Dendritic cell treated with granulocyte-macrophage colony-stimulating factor and Interleukin-4, amounts not matched to agents 40 ng/mL and 50 ng/mL, for 4 days (primary cell): Measurements from ENCODE around the gene FOS.
A peak's percentile ranks its signal among the peaks of the same experiment; 100 is the strongest.

Experiments
- H3K27ac Mint-ChIP-seq: one replicate; pipeline ENCODE4 v1.8.0; 2022; ENCODE audit warnings: mild to moderate bottlenecking, mixed read lengths
- H3K27me3 Mint-ChIP-seq: one replicate; pipeline ENCODE4 v1.8.0; 2022; ENCODE audit warnings: mild to moderate bottlenecking, mixed read lengths
- H3K36me3 Mint-ChIP-seq: one replicate; pipeline ENCODE4 v1.8.0; 2022; ENCODE audit warnings: low read depth, mixed read lengths
- H3K4me1 Mint-ChIP-seq: one replicate; pipeline ENCODE4 v1.8.0; 2022; ENCODE audit warnings: low read depth, mixed read lengths
- H3K4me3 Mint-ChIP-seq: one replicate; pipeline ENCODE4 v1.8.0; 2022; ENCODE audit warnings: mild to moderate bottlenecking, moderate library complexity, mixed read lengths
- H3K9me3 Mint-ChIP-seq: one replicate; pipeline ENCODE4 v1.8.0; 2022; ENCODE audit warnings: mixed read lengths
- intact Hi-C: fragments of 100-400 bp; cut with micrococcal nuclease; formaldehyde crosslinking; loops from one replicate; pipeline ENCODE4 v1.15.0; 2022

The FOS gene

DNA sequence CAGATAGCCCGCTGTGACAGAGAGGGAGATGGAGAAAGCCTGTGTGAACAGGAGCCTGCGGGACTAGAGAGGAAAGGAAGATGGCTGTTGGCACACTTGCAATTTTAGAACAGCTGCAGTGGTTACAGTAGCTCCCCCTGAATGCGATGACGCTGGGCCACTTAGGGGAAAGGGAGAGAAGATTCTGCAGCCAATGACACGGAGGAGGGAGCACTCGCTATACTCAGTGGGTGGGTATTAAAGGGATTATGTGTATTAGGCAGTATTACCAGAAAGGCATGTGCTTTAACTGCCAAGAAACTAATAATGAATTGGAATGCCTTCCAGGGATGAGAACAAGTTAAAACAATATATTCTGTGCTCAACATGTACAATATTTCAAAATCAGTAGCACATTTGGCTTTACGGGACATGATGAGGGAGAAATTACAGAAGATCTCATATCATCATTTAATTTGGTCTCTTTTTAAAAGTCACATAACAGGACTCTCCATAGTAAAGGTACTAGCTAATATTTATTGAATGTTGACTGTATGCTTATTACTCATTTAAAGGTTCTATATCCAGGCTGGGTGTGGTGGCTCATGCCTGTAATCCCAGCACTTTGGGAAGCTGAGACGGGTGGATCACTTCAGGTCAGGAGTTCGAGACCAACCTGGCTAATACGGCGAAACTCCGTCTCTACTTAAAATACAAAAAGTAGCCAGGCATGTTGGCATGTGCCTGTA, 35.9 kb upstream of the FOS start:
- intact Hi-C loops = no loop called here
- Mint-ChIP-seq H3K27ac (no peak overlapping the region), H3K4me3 (no peak overlapping the region), H3K27me3 (no peaks in the 10 kb centered on the region), H3K36me3 (no peaks in the 10 kb centered on the region), H3K9me3 (no peaks in the 10 kb centered on the region), H3K4me1 (peaks cover 39% of the 10 kb centered on the region)

DNA sequence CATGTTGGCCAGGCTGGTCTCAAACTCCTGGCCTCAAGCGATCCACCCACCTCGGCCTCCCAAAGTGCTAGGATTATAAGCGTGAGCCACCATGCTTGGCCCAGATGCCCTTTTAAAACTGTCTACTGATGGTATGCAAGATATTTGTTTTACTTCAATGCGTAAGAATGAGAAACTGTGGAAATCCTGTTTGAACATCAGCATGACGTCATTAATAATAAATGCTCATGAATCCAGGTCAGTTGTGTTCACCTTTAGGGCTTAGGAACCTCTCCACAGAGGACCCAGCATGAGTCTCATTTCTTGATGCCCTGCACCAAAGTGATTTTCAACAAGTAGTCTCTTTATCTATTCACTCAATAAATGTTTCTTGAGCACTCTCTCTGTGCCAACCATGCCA, 34.5 kb upstream of the FOS start:
- H3K36me3 Mint-ChIP-seq = no peaks in the 10 kb centered on the region
- H3K27ac Mint-ChIP-seq = no peak overlapping the region
- H3K4me1 Mint-ChIP-seq = peaks cover 31% of the 10 kb centered on the region
- no peak overlapping the region for H3K4me3 Mint-ChIP-seq
- H3K27me3 Mint-ChIP-seq = peaks cover 1% of the 10 kb centered on the region
- H3K9me3 Mint-ChIP-seq = no peaks in the 10 kb centered on the region
- intact Hi-C loops = no loop called here

DNA sequence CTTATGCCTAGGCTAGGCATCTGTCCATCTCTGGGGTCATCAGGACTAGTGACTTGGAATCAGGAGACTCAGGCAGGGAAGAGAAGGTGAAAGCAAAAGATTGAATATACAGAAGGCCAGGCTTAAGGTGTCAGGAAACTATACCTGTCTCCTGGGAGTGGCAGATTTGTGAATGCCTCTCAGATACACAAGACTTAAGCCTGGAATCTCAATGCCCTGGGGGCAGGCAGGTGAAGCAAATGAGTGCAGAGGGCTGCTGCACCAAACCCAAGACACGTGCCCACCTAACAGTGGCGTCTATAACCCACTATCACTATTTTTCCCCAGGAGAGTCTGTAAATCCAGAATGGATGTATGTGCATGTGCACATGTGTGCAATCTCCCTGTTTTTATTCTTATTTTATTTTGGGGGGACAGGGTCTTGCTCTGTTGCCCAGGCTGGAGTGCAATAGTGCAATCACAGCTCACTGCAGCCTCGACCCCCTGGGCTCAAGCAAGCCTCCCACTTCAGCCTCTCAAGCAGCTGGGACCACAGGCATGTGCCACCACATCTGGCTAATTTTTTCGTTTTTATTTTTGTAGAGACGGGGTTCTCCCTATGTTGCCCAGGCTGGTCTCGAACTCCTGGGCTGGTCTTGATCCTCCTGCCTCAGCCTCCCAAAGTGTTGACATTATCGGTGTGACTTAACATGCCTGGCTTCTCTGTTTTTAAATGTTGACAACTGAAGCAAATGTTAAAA, 31.9 kb upstream of the FOS start:
- H3K4me1 Mint-ChIP-seq = peaks cover 20% of the 10 kb centered on the region
- no peaks in the 10 kb centered on the region for H3K9me3 Mint-ChIP-seq
- H3K27me3 Mint-ChIP-seq = peaks cover 1% of the 10 kb centered on the region
- intact Hi-C loops = no loop called here
- no peaks in the 10 kb centered on the region for H3K36me3 Mint-ChIP-seq
- no peak overlapping the region for H3K27ac Mint-ChIP-seq
- no peak overlapping the region for H3K4me3 Mint-ChIP-seq

DNA sequence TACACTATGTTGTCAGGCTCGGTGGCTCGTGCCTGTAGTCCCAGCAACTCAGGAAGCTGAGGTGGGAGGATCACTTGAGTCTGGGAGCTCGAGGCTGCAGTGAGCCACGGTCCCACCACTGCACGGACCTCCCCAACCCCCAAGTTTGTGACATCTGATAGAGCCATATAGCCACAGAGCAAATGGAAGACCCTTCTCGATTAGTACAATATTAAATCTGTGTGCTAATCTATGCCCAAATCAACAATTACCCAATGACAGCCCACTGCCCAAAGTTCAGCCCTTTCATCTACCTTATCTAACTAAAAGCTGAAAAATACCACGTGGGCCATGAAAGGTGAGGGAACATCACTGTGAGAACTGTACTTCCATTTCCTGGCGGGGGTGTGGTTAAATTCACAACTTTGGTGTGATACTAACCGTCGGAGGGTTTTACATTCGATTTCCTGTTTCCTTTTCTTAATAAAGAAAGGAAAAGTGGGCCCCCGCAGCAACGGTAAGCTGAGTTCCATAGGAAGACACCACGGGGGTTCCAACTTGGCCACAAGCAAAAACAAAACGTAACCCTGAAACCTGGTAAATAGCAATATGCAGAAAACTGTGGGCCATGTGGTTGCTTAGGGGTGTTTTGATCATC, 31.2 kb upstream of the FOS start:
- H3K4me1 Mint-ChIP-seq = peaks cover 23% of the 10 kb centered on the region
- H3K27me3 Mint-ChIP-seq = peaks cover 1% of the 10 kb centered on the region
- intact Hi-C loops = no loop called here
- no peak overlapping the region for H3K27ac Mint-ChIP-seq
- H3K36me3 Mint-ChIP-seq = no peaks in the 10 kb centered on the region
- H3K9me3 Mint-ChIP-seq = no peaks in the 10 kb centered on the region
- H3K4me3 Mint-ChIP-seq = no peak overlapping the region

DNA sequence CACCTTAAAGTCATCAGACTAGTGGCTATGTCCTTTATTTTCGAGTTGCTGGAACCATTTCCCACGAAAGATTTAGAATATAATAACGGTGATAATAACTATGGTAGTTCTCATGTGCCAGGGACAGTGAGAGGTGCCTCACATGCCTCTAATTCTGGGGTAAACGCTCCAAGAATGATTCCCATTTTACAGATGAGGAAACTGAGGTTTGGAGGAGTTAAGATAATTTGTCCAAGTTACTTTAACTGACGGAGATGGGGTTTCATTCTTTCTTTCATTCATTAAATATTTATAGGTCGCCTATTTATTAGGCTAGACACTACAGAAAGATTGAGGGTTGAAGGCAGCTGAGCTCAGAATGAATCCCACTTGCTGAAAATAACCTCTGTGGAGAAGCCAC, 30.7 kb upstream of the FOS start:
- Mint-ChIP-seq H3K27me3 (peaks cover 1% of the 10 kb centered on the region), H3K27ac (no peak overlapping the region), H3K4me1 (peaks cover 21% of the 10 kb centered on the region), H3K36me3 (no peaks in the 10 kb centered on the region), H3K9me3 (no peaks in the 10 kb centered on the region), H3K4me3 (no peak overlapping the region)
- intact Hi-C loops = no loop called here

DNA sequence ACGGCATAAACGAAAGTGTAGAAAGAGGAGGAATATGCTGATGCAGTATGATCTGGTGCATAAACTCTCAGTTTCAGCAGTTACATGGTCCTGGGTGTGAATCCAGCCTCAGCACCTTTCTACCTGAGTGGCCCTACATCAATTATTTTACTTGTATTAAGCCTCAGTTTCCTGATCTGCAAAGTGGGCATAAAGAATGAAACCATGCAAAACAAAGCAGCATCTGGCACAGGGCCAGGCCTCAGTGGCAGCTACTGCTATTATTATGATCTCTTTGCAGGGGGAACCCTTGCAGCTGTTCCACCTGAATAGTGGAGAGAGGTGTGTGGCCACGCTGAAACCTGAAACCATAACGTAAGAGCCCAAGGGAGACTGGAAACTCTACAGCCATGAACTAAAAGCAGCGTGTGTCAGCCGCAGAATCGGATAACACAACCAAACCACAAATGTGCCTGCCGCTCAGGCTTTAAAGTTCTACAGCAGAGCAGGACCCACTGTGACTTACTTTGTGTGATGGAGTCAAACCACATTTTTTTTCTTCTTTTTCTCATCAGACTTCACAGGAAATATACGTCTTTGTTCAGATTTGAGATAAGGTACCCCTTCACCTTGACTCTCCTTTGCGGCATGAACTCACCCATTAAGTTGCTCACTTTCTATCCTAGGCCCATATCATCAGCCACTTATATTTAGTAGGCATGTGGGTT, 29.2 kb upstream of the FOS start:
- peaks cover 1% of the 10 kb centered on the region for H3K27me3 Mint-ChIP-seq
- H3K9me3 Mint-ChIP-seq = no peaks in the 10 kb centered on the region
- H3K36me3 Mint-ChIP-seq = no peaks in the 10 kb centered on the region
- H3K27ac Mint-ChIP-seq = no peak overlapping the region
- H3K4me1 Mint-ChIP-seq = peaks cover 22% of the 10 kb centered on the region
- intact Hi-C loops = no loop called here
- H3K4me3 Mint-ChIP-seq = no peak overlapping the region

DNA sequence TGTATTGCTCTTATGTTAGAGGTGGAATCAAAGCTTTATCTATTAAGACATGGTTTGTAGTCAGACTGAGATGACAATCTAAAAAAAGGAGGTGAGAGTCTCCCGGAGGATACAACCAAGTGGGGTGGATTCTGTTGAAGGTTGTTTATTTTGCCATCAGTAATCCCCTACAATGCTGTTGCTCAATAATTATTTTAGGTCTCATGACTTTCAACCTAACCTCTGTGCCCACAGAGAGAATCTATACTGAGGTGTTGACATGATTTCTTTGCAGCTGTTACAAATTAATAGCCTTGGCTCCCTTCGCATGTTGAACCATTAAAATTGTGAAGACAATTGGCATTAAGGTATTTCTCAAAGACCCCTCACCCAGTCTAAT, 28.7 kb upstream of the FOS start:
- Mint-ChIP-seq H3K4me3 (no peak overlapping the region), H3K36me3 (no peaks in the 10 kb centered on the region), H3K4me1 (peaks cover 28% of the 10 kb centered on the region), H3K27ac (no peak overlapping the region), H3K27me3 (peaks cover 1% of the 10 kb centered on the region), H3K9me3 (no peaks in the 10 kb centered on the region)
- intact Hi-C loops = no loop called here

DNA sequence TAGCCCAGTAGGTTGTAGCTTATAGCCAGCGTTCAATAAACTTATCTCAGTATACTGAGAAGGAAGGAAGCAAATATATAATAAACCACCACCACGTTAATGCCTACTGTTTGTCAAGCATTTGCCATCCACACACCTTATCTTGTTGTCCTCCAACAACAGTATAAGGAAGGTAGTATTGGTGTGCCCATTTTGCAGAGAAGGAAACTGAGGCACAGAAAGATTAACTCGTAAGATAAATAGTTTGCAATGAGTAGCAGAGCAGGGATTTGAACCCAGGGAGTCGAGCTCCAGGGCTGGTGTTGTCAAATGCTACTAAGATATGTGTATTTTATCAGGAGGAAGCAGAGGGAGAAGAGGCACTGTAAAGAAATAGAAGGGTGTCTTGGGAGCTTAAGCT, 27.8 kb upstream of the FOS start:
- Mint-ChIP-seq H3K27me3 (peaks cover 1% of the 10 kb centered on the region), H3K4me1 (peaks cover 30% of the 10 kb centered on the region), H3K9me3 (no peaks in the 10 kb centered on the region), H3K36me3 (no peaks in the 10 kb centered on the region), H3K27ac (no peak overlapping the region), H3K4me3 (no peak overlapping the region)
- intact Hi-C loops = no loop called here

DNA sequence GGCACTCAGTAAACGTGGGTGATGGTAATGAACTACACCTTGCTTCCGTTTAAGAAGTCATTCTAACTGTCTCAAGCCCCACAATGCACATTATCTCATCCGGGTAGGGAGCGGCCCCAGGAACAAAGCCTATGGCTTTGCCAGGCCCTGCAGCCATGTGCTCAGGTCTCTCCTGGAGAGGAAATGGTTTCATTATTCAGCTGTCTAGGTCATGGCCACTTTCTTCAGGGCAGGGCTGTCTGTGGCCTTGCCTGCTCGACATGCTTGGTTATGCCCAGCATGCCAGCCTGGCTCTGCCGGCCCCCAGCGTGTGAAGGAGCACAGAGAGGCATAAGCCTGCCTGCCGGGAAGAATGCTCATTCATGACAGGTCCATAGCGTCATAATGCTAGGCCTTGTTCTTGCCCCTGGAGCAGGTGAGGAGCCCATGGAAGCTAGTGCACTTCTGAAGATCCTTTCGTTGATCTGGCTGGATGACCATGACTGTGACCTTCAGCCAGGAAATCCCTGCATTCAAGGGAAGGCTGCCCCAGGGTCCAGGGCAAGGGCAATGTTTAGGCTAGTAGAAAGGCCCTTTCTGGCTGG, 26.3 kb upstream of the FOS start:
- peaks cover 33% of the 10 kb centered on the region for H3K4me1 Mint-ChIP-seq
- no peaks in the 10 kb centered on the region for H3K36me3 Mint-ChIP-seq
- H3K27me3 Mint-ChIP-seq = peaks cover 1% of the 10 kb centered on the region
- H3K4me3 Mint-ChIP-seq = no peak overlapping the region
- no peak overlapping the region for H3K27ac Mint-ChIP-seq
- intact Hi-C loops = no loop called here
- H3K9me3 Mint-ChIP-seq = no peaks in the 10 kb centered on the region

DNA sequence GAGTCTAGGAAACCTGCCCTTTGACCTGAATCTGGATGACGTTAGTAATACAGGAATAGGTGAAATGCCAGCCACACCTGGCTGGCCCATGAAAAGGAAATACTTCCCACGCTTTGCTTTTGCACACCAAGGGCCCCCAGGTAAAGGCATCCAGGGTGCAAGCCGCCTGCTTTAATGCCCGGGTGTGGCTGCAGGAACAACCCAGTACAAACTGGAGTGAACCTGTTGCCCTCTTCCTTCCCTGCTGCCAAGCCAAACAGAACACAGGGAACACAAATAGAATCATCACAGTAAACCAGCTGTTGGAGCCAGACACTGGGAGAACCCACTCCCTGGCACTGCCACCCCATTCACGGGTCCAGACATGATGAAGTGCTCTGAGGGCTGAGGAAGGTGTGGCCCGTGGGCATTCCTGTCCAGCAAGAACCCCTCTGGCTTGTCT, 24.2 kb upstream of the FOS start:
- Mint-ChIP-seq H3K4me1 (peaks cover 43% of the 10 kb centered on the region), H3K27ac (no peak overlapping the region)
- intact Hi-C loops = no loop called here

DNA sequence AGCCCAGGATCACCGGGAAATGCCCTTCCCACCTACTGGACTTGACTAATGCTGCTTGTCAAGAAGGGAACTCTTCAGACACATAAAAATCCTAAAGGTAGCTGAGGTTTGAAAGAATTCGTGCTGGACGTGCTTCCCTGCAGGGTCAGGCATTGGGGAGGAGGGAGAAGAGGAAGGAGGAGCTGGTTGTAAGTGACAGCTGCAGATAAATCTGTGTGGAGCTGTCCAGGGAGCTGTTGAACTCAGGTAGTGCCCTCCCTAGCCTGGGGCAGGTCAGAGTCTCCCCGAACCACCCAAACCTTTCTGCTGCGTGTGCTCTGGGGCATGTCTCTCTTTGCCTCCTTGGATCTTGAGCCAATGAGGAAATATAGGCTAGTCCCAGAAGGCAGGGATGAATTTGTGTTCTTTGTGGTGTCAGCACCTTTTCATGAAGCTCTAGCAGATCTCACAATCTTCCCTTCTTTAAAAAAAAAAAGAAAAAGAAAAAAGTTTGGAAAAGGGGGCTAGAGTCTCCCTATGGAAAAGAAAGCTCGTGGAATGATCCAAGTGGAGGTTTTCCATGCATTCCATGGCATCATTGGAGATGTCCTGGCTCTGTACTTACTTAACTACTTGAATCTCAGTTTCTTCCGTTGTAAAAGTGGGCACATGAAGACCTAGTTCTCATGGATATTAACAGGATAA, 23.6 kb upstream of the FOS start:
- Mint-ChIP-seq H3K27ac (no peak overlapping the region), H3K27me3 (no peaks in the 10 kb centered on the region), H3K4me1 (peaks cover 42% of the 10 kb centered on the region), H3K36me3 (no peaks in the 10 kb centered on the region), H3K4me3 (no peak overlapping the region), H3K9me3 (no peaks in the 10 kb centered on the region)
- intact Hi-C loops = loop anchor here (5.0 kb wide), 2 partner anchors 33 to 108 kb away; no protein-coding TSS in a partner anchor

More for the DNA sequence above, 24.2 kb upstream of the FOS start:
- H3K27me3 Mint-ChIP-seq = no peaks in the 10 kb centered on the region
- H3K4me3 Mint-ChIP-seq = no peak overlapping the region
- no peaks in the 10 kb centered on the region for H3K36me3 Mint-ChIP-seq
- H3K9me3 Mint-ChIP-seq = no peaks in the 10 kb centered on the region

DNA sequence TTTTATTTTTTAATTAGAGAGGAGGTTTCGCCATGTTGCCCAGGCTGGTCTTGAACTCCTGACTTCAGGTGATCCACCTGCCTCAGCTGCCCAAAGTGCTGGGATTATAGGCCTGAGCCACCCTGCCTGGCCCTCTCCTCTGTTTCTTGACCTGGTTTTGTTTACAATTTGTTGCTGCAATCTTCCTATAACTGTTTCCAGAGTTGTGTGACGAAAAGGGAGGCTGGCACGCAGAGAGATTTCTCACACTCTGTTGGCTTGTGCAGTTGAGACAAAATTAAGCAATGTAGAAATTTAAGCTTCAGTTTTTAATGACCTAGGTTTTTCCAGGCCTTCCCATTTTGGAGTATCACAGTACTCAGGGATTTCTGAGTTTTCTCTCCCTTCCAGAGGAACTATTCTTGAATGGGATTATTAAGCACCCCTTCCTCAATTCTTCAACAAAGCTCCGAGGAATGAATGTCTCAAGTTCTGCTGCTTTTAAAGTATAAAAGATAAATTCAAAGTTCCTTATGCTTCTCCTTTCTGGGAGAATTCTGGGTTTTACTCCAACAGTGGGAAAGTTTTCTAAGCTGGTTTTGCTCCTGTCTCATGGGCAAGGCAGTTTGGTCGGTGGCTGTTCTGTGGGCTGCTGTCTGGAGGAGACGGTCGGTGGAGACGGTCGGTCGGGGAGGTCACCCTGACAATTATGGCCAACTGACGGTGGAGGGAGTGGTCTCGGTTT, 20.4 kb upstream of the FOS start:
- peaks cover 47% of the 10 kb centered on the region for H3K4me1 Mint-ChIP-seq
- H3K9me3 Mint-ChIP-seq = no peaks in the 10 kb centered on the region
- H3K36me3 Mint-ChIP-seq = no peaks in the 10 kb centered on the region
- peak overlapping the region; percentile 99 for H3K27ac Mint-ChIP-seq
- peak overlapping the region; percentile 79 for H3K4me3 Mint-ChIP-seq
- H3K27me3 Mint-ChIP-seq = no peaks in the 10 kb centered on the region
- intact Hi-C loops = loop anchor here (2.0 to 5.0 kb wide), 3 partner anchors 36 to 111 kb away; no protein-coding TSS in a partner anchor
